ENCODE results near the gene HIKESHI. TPM values are rescaled to one million over a fixed set of nuclear protein-coding genes. Genes with fewer than 3 reads are reported as not detected.

Gene HIKESHI
- total and polyA plus RNA-seq, 2 of the 8 experiments (the other 6 are each of a cell fraction or from before 2014, with no cell fraction given): 65.4 to 90.2 TPM

GRCh38 chr11:86341382-86341781 lies 39.3 kb downstream of the HIKESHI start:
- H3K4me3 ChIP-seq (ENCODE audit: extremely low read depth in 1 of 4, insufficient read depth in 2 of 4, low read depth in 3 of 4, low read length in 4 of 4): no peak overlapping the region
- H3K36me3 ChIP-seq (ENCODE audit: control insufficient read depth in 2 of 4, insufficient read depth in 4 of 4, low read length in 3 of 4): peaks cover 0 to 21% (median 9%) of the 10 kb centered on the region in 4 experiments; a peak in 3 of 8 replicates
- H3K79me1 ChIP-seq (ENCODE audit: low read depth, low read length): no peaks in the 10 kb centered on the region
- H3K9ac ChIP-seq (replicated peaks in 1 of 4; ENCODE audit: extremely low read depth in 1 of 4, low read depth in 3 of 4, low read length in 3 of 4): no peak overlapping the region
- DNase-seq (ENCODE audit: low read depth in 1 of 2, low spot score in 2 of 2) (no peak), FAIRE-seq (no peak)
- ChIA-PET POLR2A (ENCODE audit: partially characterized antibody) (no interaction called here), CTCF (ENCODE audit: partially characterized antibody) (interaction anchor here (0.7 to 0.9 kb wide), 2 partner anchors 19 to 598 kb away, joined by 3 to 5 read pairs; no protein-coding TSS in a partner anchor)
- H3K14ac ChIP-seq (ENCODE audit: insufficient read length): no peak overlapping the region
- H3K27ac ChIP-seq (ENCODE audit: low read depth, low read length): no peak overlapping the region
- no peak overlapping the region for H3K4ac ChIP-seq (replicated peaks; ENCODE audit: insufficient read length, low read depth, low read length)
- no peaks in the 10 kb centered on the region for H3K23me2 ChIP-seq (ENCODE audit: low read depth, low read length)
- no peak overlapping the region for H4K8ac ChIP-seq (ENCODE audit: extremely low read depth, insufficient read depth, low read length)
- 88% methylated on average over 1 of the region's 3 CpGs; no CpG with 5 or more reads in 1 of the 2 experiments for WGBS, 2 experiments (ENCODE audit: extremely low coverage in 1 of 2, insufficient coverage in 1 of 2, insufficient read length in 1 of 2, insufficient replicate concordance in 2 of 2, low coverage in 1 of 2, low lambda C conversion rate in 2 of 2, missing lambda C conversion rate in 1 of 2)
- peaks cover 0 to 12% of the 10 kb centered on the region in 2 experiments; a peak in 2 of 4 replicates for H3K79me2 ChIP-seq (ENCODE audit: control insufficient read depth in 1 of 2, insufficient read depth in 2 of 2, low read length in 2 of 2)
- H3K56ac ChIP-seq (replicated peaks; ENCODE audit: insufficient read length, low read depth, low read length): no peak overlapping the region
- H2BK120ac ChIP-seq (replicated peaks; ENCODE audit: low read depth, low read length): no peak overlapping the region
- H2AFZ ChIP-seq (ENCODE audit: low read length): no peak overlapping the region
- no peaks in the 10 kb centered on the region for H3K27me3 ChIP-seq (replicated peaks in 1 of 4; ENCODE audit: control insufficient read depth in 3 of 4, extremely low read depth in 1 of 4, insufficient read depth in 3 of 4, low read length in 3 of 4)
- H3K18ac ChIP-seq (ENCODE audit: extremely low read depth, low read length): no peak overlapping the region
- H4K5ac ChIP-seq (ENCODE audit: insufficient read length, low read depth, low read length): no peak overlapping the region
- TF ChIP-seq CTBP2 (IDR thresholded peaks at IDR 0.05; ENCODE audit: borderline replicate concordance, insufficient read depth, insufficient read length, low read length): no peak
- TF ChIP-seq CEBPB (IDR thresholded peaks at IDR 0.05; ENCODE audit: low read depth, low read length): peak; percentile 28; the same call in 1 of the 2 replicates
- H2BK20ac ChIP-seq (ENCODE audit: low read length): no peak overlapping the region
- H4K91ac ChIP-seq (replicated peaks; ENCODE audit: insufficient read length, low read length): no peak overlapping the region
- no peak overlapping the region for H3K4me2 ChIP-seq (ENCODE audit: insufficient read depth in 1 of 2, low read depth in 2 of 2, low read length in 2 of 2)
- H2AK5ac ChIP-seq (ENCODE audit: low read depth, low read length): no peak overlapping the region
- H2BK15ac ChIP-seq (ENCODE audit: low read length): no peak overlapping the region
- H4K20me1 ChIP-seq (replicated peaks in 1 of 2; ENCODE audit: control insufficient read depth in 1 of 2, insufficient read depth in 2 of 2, low read length in 2 of 2): no peaks in the 10 kb centered on the region
- no peaks in the 10 kb centered on the region for H3K4me1 ChIP-seq (replicated peaks in 1 of 4; ENCODE audit: control insufficient read depth in 3 of 4, insufficient read depth in 4 of 4, low read length in 3 of 4)
- H2BK5ac ChIP-seq (ENCODE audit: low read depth, low read length): no peak overlapping the region
- no peak overlapping the region for H2BK12ac ChIP-seq (ENCODE audit: low read depth, low read length)
- no peaks in the 10 kb centered on the region; a peak in 1 of 4 replicates for H3K9me3 ChIP-seq (ENCODE audit: insufficient read depth in 2 of 2, low read depth in 1 of 2, low read length in 1 of 2)
- no peak overlapping the region for H3K23ac ChIP-seq (ENCODE audit: insufficient read length)
